SK-N-SH (cell line): Measurements from ENCODE around the gene PIAS3. TPM values are rescaled to one million over a fixed set of nuclear protein-coding genes. Genes with fewer than 3 reads are reported as not detected.

Source experiments
- CTCF ChIA-PET: fragments of 300-600, 350-600 bp; formaldehyde crosslinking; extraction: SDS; loops from one replicate; lab custom pipeline; 2021; lab: Yijun Ruan, JAX
- POLR2A ChIA-PET: fragments of 350-600 bp; sonication (Branson Sonifier 250); formaldehyde crosslinking; extraction: SDS; loops from one replicate; lab custom pipeline; 2020; ENCODE audit warnings: antibody characterized with exemption, inconsistent platforms; lab: Yijun Ruan, JAX
- DNase-seq: peaks from one replicate; pipeline ENCODE4 v3.0.0; 2012
- H2AFZ ChIP-seq: fragments of 200-600 bp; sonication (generic); 2 replicates; pipeline ENCODE4 v1.8.1; 2016; ENCODE audit warnings: antibody characterized with exemption, mild to moderate bottlenecking, low read depth
- H3F3A ChIP-seq: fragments of 200-600 bp; sonication (generic); replicated peaks from 2 replicates; pipeline ENCODE3; 2016; ENCODE audit warnings: antibody characterized with exemption, mild to moderate bottlenecking; ENCODE audit not compliant: insufficient read depth
- H3K27ac ChIP-seq, 2 experiments: fragments of 200-500 bp in 1 of 2; fragments of 200-600 bp in 1 of 2; sonication (Bioruptor generic) in 1 of 2; sonication (generic), shearing (Covaris generic) in 1 of 2; 2 replicates each; pipeline versions ENCODE4 v1.5.1 to v1.6.1; 2014 to 2016; ENCODE audit warnings: low read depth in 2 of 2, inconsistent platforms in 1 of 2, low read length in 1 of 2, mild to moderate bottlenecking in 1 of 2, mixed read lengths in 1 of 2
- H3K27me3 ChIP-seq: fragments of 200-600 bp; sonication (generic), shearing (Covaris generic); 2 replicates; pipeline ENCODE4 v1.6.1; 2016; ENCODE audit warnings: mixed run types; ENCODE audit not compliant: insufficient read depth
- H3K36me3 ChIP-seq, 2 experiments: fragments of 200-500 bp in 1 of 2; fragments of 200-600 bp in 1 of 2; sonication (Bioruptor generic) in 1 of 2; sonication (generic) in 1 of 2; replicated peaks in 1 of 2; 2 replicates each; pipeline versions ENCODE3 to v1.5.1; 2014 to 2016; ENCODE audit warnings: low read length in 1 of 2, mild to moderate bottlenecking in 1 of 2; ENCODE audit not compliant: insufficient read depth in 2 of 2, control insufficient read depth in 1 of 2
- H3K4me1 ChIP-seq, 2 experiments: fragments of 200-500 bp in 1 of 2; fragments of 200-600 bp in 1 of 2; sonication (Bioruptor generic) in 1 of 2; sonication (generic), shearing (Covaris generic) in 1 of 2; 2 replicates each; pipeline versions ENCODE4 v1.5.1 to v1.6.1; 2014 to 2016; ENCODE audit warnings: low read depth in 1 of 2, low read length in 1 of 2, mixed run types in 1 of 2; ENCODE audit not compliant: insufficient read depth in 2 of 2, control insufficient read depth in 1 of 2
- H3K4me2 ChIP-seq: fragments of 200-600 bp; sonication (generic), shearing (Covaris generic); 2 replicates; pipeline ENCODE4 v1.6.1; 2017; ENCODE audit warnings: mixed run types
- H3K4me3 ChIP-seq, 2 experiments: fragments of 200-500 bp in 1 of 2; fragments of 200-600 bp in 1 of 2; sonication (Bioruptor generic) in 1 of 2; sonication (generic), shearing (Covaris generic) in 1 of 2; 2 replicates each; pipeline versions ENCODE4 v1.5.1 to v1.8.1; 2014 to 2016; ENCODE audit warnings: low read depth in 2 of 2, inconsistent platforms in 1 of 2, low read length in 1 of 2, mild to moderate bottlenecking in 1 of 2, mixed read lengths in 1 of 2, moderate library complexity in 1 of 2
- H3K79me2 ChIP-seq: fragments of 200-600 bp; sonication (generic); 2 replicates; pipeline ENCODE4 v1.8.1; 2017; ENCODE audit warnings: mild to moderate bottlenecking; ENCODE audit not compliant: insufficient read depth
- H3K9ac ChIP-seq: fragments of 200-600 bp; sonication (generic); 2 replicates; pipeline ENCODE4 v1.6.1; 2017; ENCODE audit warnings: mixed run types
- H3K9me2 ChIP-seq: fragments of 200-600 bp; sonication (generic); 2 replicates; pipeline ENCODE4 v1.6.1; 2017; ENCODE audit warnings: mixed run types
- H3K9me3 ChIP-seq: fragments of 200-600 bp; sonication (generic); 2 replicates; pipeline ENCODE4 v1.6.1; 2017; ENCODE audit warnings: mixed run types, mild to moderate bottlenecking, moderate library complexity
- H4K20me1 ChIP-seq: fragments of 200-600 bp; sonication (generic); 2 replicates; pipeline ENCODE4 v1.6.1; 2017; ENCODE audit warnings: mild to moderate bottlenecking, mixed run types; ENCODE audit not compliant: insufficient read depth
- ELF1 ChIP-seq: IDR thresholded peaks from 2 replicates; pipeline ENCODE4 v1.4.0; 2012
- EP300 ChIP-seq, 2 experiments: IDR thresholded peaks; 2 replicates each; pipeline versions ENCODE4 v1.4.0 to v1.6.1; 2012; ENCODE audit warnings: borderline replicate concordance in 1 of 2, low read depth in 1 of 2, low read length in 1 of 2
- FOSL2 ChIP-seq: IDR thresholded peaks from 2 replicates; pipeline ENCODE4 v1.4.0; 2012; ENCODE audit warnings: low read depth, mild to moderate bottlenecking, moderate library complexity, borderline replicate concordance
- GABPA ChIP-seq: IDR thresholded peaks from 2 replicates; pipeline ENCODE4 v1.4.0; 2012; ENCODE audit warnings: low read depth, mild to moderate bottlenecking
- GATA2 ChIP-seq: sonication (generic); formaldehyde crosslinking; IDR thresholded peaks from 2 replicates; pipeline ENCODE4 v1.5.0; 2020; ENCODE audit warnings: mild to moderate bottlenecking, missing genetic modification reagents
- JUND ChIP-seq: IDR thresholded peaks from 2 replicates; pipeline ENCODE4 v1.4.0; 2012
- MAX ChIP-seq: IDR thresholded peaks from 2 replicates; pipeline ENCODE4 v1.4.0; 2012; ENCODE audit warnings: low read depth
- NRF1 ChIP-seq: IDR thresholded peaks from 2 replicates; pipeline ENCODE4 v1.6.1; 2012; ENCODE audit warnings: low read depth, mild to moderate bottlenecking, low read length
- POLR2AphosphoS5 ChIP-seq: IDR thresholded peaks from 2 replicates; pipeline ENCODE4 v1.6.1; 2012; ENCODE audit warnings: low read depth, low read length
- RAD21 ChIP-seq: IDR thresholded peaks from 2 replicates; pipeline ENCODE4 v1.6.1; 2012; ENCODE audit warnings: mild to moderate bottlenecking, low read length
- RFX5 ChIP-seq: IDR thresholded peaks from 2 replicates; pipeline ENCODE4 v1.6.1; 2012; ENCODE audit warnings: mild to moderate bottlenecking, improper control_type of control experiment, low read length
- RXRA ChIP-seq: IDR thresholded peaks from 2 replicates; pipeline ENCODE4 v1.4.0; 2012; ENCODE audit warnings: low read depth, mild to moderate bottlenecking, borderline replicate concordance
- SIN3A ChIP-seq: IDR thresholded peaks from 2 replicates; pipeline ENCODE4 v1.6.1; 2012; ENCODE audit warnings: low read depth, mild to moderate bottlenecking, low read length, moderate library complexity, borderline replicate concordance
- SMC3 ChIP-seq: IDR thresholded peaks from 2 replicates; pipeline ENCODE4 v1.6.1; 2012; ENCODE audit warnings: low read depth, low read length, improper control_type of control experiment
- TAF1 ChIP-seq: IDR thresholded peaks from 2 replicates; pipeline ENCODE4 v1.6.1; 2012; ENCODE audit warnings: low read depth, mild to moderate bottlenecking, low read length, moderate library complexity, borderline replicate concordance
- TCF12 ChIP-seq: IDR thresholded peaks from 2 replicates; pipeline ENCODE4 v1.4.0; 2012
- USF1 ChIP-seq: IDR thresholded peaks from 2 replicates; pipeline ENCODE4 v1.4.0; 2012; ENCODE audit warnings: low read depth, borderline replicate concordance
- USF2 ChIP-seq: fragments of 150-350 bp; IDR thresholded peaks from 2 replicates; pipeline ENCODE4 v1.6.1; 2017; ENCODE audit warnings: antibody characterized with exemption, low read length, low read depth, borderline replicate concordance
- YY1 ChIP-seq: IDR thresholded peaks from 2 replicates; pipeline ENCODE4 v1.4.0; 2012; ENCODE audit warnings: low read depth, mild to moderate bottlenecking
- WGBS: methylation state at CpG from one replicate; pipeline ENCODE4 v1.1.6; 2017; ENCODE audit warnings: low lambda C conversion rate; 5-methylcytosine and 5-hydroxymethylcytosine counted together
- polyA plus RNA-seq, 3 experiments: library from polyadenylated mRNA; depleted of rRNA; stranded (reverse); fragments of >200 nt; gene quantifications; 2 replicates each; pipeline ENCODE4 v1.2.3, GENCODE V29; 2012
- TF ChIP-seq, protein P1 (sequence below): IDR thresholded peaks from 2 replicates; pipeline ENCODE4; 2012
- TF ChIP-seq, protein P2 (sequence below): fragments of 200-600 bp; sonication (generic); IDR thresholded peaks from 2 replicates; pipeline ENCODE4 v1.6.1; 2017; ENCODE audit warnings: antibody characterized with exemption, mild to moderate bottlenecking, moderate library complexity

The PIAS3 gene
- polyA plus RNA-seq, 1 of the 3 experiments (the other 2 are of a cell fraction): 35.5 TPM

DNA sequence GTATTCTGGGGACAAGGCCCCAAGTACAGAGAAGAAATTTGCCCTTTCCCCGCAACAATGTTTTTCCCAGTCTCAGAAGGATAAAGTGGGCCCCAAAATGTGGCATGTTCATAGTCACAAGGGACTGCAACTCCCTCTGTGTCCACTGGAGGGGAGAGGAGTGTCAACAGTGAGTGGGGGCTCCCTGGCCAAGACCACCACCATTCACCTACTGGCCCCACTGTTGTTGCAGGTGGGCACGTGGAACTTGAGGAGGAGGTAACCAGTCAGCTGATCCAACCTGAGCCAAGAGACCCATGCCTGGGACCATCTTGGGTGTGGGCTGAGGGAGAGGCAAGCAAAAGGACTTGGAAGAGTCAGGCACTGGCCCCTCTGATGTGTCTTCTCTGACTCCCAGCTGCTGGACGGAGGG is 12.7 kb downstream of the PIAS3 start:
- DNase-seq: peak; percentile 81
- POLR2A ChIA-PET: interaction anchor here (0.8 to 5.6 kb wide), 2 partner anchors 12 to 118 kb away, joined by 3 to 66 read pairs; partner anchors contain the start of genes ANKRD34A, PIAS3 and POLR3GL
- Histone ChIP-seq H3K9ac (peak overlapping the region; percentile 73; the same call in 1 of the 2 replicates), H3K27me3 (no peaks in the 10 kb centered on the region), H4K20me1 (no peaks in the 10 kb centered on the region), H3K4me2 (peak overlapping the region; percentile 96), H3K9me2 (no peaks in the 10 kb centered on the region), H3K9me3 (no peaks in the 10 kb centered on the region), H3K27ac (peak overlapping the region; percentile 49 to 73; a peak in 3 of 4 replicates), H3K79me2 (no peaks in the 10 kb centered on the region), H3K4me1 (peaks cover 3 to 14% of the 10 kb centered on the region in 2 experiments; a peak in 2 of 4 replicates), H3K36me3 (peaks cover 34 to 59% of the 10 kb centered on the region in 2 experiments), H3F3A (peaks cover 50% of the 10 kb centered on the region), H3K4me3 (peak overlapping the region; percentile 60 to 68), H2AFZ (peak overlapping the region; percentile 77; the same call in 1 of the 2 replicates)
- 97% methylated on average over 3 of the region's 3 CpGs for WGBS
- CTCF ChIA-PET: interaction anchor here (1.0 to 5.7 kb wide), 21 partner anchors 9 to 170 kb away, joined by 4 to 162 read pairs (median 13); partner anchors contain the start of genes ANKRD34A, ANKRD35, ITGA10 and PIAS3
- TF ChIP-seq POLR2AphosphoS5 (no peak), ELF1 (no peak), MAX (no peak), USF1 (no peak), RXRA (no peak), TAF1 (no peak), EP300 (IDR thresholded peaks at IDR 0.05; ENCODE audit: borderline replicate concordance in 1 of 2, low read depth in 1 of 2, low read length in 1 of 2) (no peak), RFX5 (no peak), NRF1 (no peak), SMC3 (0 out of 2 replicates have a peak, but pooled peaks have one; percentile 26), YY1 (no peak), GABPA (no peak), USF2 (no peak), SIN3A (0 out of 2 replicates have a peak, but pooled peaks have one; percentile 35), FOSL2 (no peak), RAD21 (peak; percentile 60), GATA2 (CRISPR knock-in tag) (no peak), JUND (no peak), TCF12 (no peak)
- TF ChIP-seq, protein P1, sequence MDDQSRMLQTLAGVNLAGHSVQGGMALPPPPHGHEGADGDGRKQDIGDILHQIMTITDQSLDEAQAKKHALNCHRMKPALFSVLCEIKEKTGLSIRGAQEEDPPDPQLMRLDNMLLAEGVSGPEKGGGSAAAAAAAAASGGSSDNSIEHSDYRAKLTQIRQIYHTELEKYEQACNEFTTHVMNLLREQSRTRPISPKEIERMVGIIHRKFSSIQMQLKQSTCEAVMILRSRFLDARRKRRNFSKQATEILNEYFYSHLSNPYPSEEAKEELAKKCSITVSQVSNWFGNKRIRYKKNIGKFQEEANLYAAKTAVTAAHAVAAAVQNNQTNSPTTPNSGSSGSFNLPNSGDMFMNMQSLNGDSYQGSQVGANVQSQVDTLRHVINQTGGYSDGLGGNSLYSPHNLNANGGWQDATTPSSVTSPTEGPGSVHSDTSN: no peak
- TF ChIP-seq, protein P2, sequence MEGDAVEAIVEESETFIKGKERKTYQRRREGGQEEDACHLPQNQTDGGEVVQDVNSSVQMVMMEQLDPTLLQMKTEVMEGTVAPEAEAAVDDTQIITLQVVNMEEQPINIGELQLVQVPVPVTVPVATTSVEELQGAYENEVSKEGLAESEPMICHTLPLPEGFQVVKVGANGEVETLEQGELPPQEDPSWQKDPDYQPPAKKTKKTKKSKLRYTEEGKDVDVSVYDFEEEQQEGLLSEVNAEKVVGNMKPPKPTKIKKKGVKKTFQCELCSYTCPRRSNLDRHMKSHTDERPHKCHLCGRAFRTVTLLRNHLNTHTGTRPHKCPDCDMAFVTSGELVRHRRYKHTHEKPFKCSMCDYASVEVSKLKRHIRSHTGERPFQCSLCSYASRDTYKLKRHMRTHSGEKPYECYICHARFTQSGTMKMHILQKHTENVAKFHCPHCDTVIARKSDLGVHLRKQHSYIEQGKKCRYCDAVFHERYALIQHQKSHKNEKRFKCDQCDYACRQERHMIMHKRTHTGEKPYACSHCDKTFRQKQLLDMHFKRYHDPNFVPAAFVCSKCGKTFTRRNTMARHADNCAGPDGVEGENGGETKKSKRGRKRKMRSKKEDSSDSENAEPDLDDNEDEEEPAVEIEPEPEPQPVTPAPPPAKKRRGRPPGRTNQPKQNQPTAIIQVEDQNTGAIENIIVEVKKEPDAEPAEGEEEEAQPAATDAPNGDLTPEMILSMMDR: peak; percentile 67
